IPS-NIHi7 (cell line): ENCODE measurements around the gene PRSS56.
"Not testable (repeated sequence)": the region's sequence is repeated elsewhere in the genome, so short reads cannot be mapped to it uniquely, and the experiment has no call there.

ENCODE experiments used
- DNase-seq: peaks from one replicate; pipeline ENCODE4 v3.0.0; 2012; ENCODE audit warnings: mixed read lengths; ENCODE audit errors: extremely low spot score

The PRSS56 gene

GRCh38 chr2:232541961-232542714 lies 21.9 kb downstream of the PRSS56 start:
- DNase-seq, result no peak

GRCh38 chr2:232542715-232543467 lies 22.7 kb downstream of the PRSS56 start:
- DNase-seq, result no peak

- DNase-seq, result no peak
Measured at GRCh38 chr2:232543491-232543890, 23.3 kb downstream of the PRSS56 start.

GRCh38 chr2:232543928-232544631 lies 23.9 kb downstream of the PRSS56 start:
- no peak for DNase-seq

- no peak for DNase-seq
Measured at GRCh38 chr2:232544674-232545073, 24.5 kb downstream of the PRSS56 start.

- no peak for DNase-seq
Measured at GRCh38 chr2:232545511-232546375, 25.6 kb downstream of the PRSS56 start.

GRCh38 chr2:232547991-232548390 lies 27.8 kb downstream of the PRSS56 start:
- no peak for DNase-seq

- DNase-seq, result no peak
Measured at GRCh38 chr2:232549655-232550353, 29.6 kb downstream of the PRSS56 start.

- DNase-seq, result peak; percentile 100
Measured at GRCh38 chr2:232550354-232551249, 30.4 kb downstream of the PRSS56 start, which contains the start of the genes EIF4E2 and TIGD1. Gene EIF4E2, plus strand, starts transcription at chr2:232550689. Its CDS starts 36 bp downstream, at chr2:232550725. Gene TIGD1, minus strand, starts transcription at chr2:232550557. Its CDS starts 675 bp downstream, at chr2:232549882.

GRCh38 chr2:232551250-232551638 lies 31.1 kb downstream of the PRSS56 start:
- no peak for DNase-seq

- DNase-seq, result no peak
Measured at GRCh38 chr2:232551776-232552175, 31.6 kb downstream of the PRSS56 start.

GRCh38 chr2:232556426-232556825 lies 36.2 kb downstream of the PRSS56 start:
- DNase-seq, result no peak

- DNase-seq, result no peak
Measured at GRCh38 chr2:232562515-232563151, 42.4 kb downstream of the PRSS56 start.

GRCh38 chr2:232563580-232563979 lies 43.4 kb downstream of the PRSS56 start:
- DNase-seq, result no peak

GRCh38 chr2:232567721-232568120 lies 47.5 kb downstream of the PRSS56 start:
- DNase-seq, result no peak

- DNase-seq, result no peak
Measured at GRCh38 chr2:232568161-232568560, 48.0 kb downstream of the PRSS56 start.

- no peak for DNase-seq
Measured at GRCh38 chr2:232569541-232569940, 49.4 kb downstream of the PRSS56 start.

GRCh38 chr2:232570481-232570880 lies 50.3 kb downstream of the PRSS56 start:
- DNase-seq, result not testable (repeated sequence)

GRCh38 chr2:232571026-232571474 lies 50.9 kb downstream of the PRSS56 start:
- no peak for DNase-seq
